ENCODE data around the gene SOX2. TPM values are rescaled to one million over a fixed set of nuclear protein-coding genes. Genes with fewer than 3 reads are reported as not detected.

Gene SOX2
- total RNA-seq, 1 donor from 2014 or later: 1.4 TPM

DNA sequence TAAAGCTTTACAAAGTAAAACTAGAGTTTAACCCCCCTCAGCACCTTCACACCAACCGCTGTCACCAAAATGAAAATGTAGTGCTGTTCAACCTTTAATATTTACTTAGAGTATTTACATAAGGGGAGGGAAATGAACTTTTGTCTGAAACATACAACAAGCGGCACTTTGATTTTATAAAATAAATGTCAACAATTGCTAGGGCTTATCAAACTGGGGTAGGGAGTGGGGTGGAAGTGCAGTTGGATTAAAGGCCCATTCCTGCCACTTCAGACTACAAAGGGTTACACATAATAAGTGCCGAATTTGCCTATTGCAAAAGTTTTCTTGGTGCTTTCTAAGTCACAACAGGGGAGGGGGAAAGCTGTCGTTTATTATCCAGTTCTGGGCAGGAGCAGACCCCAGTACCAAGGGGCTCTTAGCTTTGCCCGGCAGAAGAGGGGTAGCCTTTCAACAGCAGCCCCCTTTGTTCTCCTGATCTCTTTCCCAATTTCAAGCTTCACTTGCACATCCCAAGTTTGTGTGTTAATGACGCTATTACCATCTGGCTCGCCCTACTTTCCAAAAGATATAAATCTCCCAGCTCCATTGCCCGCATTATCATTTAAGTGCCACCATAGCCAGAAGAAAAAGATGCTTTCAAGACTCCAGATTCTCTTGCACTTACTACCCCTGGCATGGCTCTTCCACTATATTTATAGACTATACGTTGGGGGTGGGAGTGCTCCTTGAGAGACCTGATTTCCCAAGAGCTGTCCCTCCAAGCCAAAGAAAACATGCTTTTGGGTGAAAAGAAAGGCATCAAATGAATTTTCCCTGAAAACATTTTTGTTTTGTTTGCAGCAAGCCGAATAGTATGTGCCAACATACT, 17.0 kb downstream of the SOX2 start:
- Mint-ChIP-seq H3K9me3 (ENCODE audit: unreplicated experiment) (no peaks in the 10 kb centered on the region), H3K4me3 (ENCODE audit: unreplicated experiment) (no peak overlapping the region), H3K36me3 (ENCODE audit: low read depth, unreplicated experiment) (peaks cover 3% of the 10 kb centered on the region), H3K27ac (ENCODE audit: unreplicated experiment) (no peak overlapping the region), H3K4me1 (ENCODE audit: unreplicated experiment) (peaks cover 20% of the 10 kb centered on the region), H3K27me3 (ENCODE audit: unreplicated experiment) (peaks cover 20% of the 10 kb centered on the region)
- no peak for DNase-seq (ENCODE audit: low spot score)
- TF ChIP-seq, protein P1, sequence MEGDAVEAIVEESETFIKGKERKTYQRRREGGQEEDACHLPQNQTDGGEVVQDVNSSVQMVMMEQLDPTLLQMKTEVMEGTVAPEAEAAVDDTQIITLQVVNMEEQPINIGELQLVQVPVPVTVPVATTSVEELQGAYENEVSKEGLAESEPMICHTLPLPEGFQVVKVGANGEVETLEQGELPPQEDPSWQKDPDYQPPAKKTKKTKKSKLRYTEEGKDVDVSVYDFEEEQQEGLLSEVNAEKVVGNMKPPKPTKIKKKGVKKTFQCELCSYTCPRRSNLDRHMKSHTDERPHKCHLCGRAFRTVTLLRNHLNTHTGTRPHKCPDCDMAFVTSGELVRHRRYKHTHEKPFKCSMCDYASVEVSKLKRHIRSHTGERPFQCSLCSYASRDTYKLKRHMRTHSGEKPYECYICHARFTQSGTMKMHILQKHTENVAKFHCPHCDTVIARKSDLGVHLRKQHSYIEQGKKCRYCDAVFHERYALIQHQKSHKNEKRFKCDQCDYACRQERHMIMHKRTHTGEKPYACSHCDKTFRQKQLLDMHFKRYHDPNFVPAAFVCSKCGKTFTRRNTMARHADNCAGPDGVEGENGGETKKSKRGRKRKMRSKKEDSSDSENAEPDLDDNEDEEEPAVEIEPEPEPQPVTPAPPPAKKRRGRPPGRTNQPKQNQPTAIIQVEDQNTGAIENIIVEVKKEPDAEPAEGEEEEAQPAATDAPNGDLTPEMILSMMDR (IDR thresholded peaks at IDR 0.05; ENCODE audit: unreplicated experiment): no peak

DNA sequence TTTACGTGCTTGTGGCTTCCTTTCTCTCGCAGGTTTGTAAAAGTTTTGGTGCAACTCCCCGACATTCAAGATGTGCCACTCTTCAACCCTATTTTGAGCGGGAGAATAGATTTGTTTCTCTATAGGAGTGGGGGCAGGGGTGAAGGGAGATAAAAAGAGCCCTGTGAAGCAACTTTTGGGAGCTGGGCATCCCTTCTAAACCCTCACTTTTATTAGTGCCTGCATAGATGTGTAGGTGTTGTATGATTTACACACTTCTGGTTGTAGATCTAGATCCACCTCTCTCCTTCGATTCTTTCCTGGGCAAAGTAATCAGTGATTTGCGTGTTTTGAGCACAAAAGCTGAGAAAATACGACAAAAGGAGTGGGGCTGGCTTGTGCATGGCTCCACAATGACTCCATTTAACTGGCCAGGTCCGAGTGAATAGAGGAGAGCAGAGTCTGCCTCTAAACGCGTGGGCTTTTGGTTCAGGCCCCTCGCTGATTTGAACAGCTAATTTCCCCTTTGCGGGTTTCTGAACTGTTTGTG, 17.7 kb downstream of the SOX2 start:
- TF ChIP-seq, protein P1 (IDR thresholded peaks at IDR 0.05; ENCODE audit: unreplicated experiment): no peak
- Mint-ChIP-seq H3K9me3 (ENCODE audit: unreplicated experiment) (no peaks in the 10 kb centered on the region), H3K4me3 (ENCODE audit: unreplicated experiment) (no peak overlapping the region), H3K27me3 (ENCODE audit: unreplicated experiment) (peaks cover 15% of the 10 kb centered on the region), H3K27ac (ENCODE audit: unreplicated experiment) (no peak overlapping the region), H3K4me1 (ENCODE audit: unreplicated experiment) (peaks cover 14% of the 10 kb centered on the region), H3K36me3 (ENCODE audit: low read depth, unreplicated experiment) (peaks cover 1% of the 10 kb centered on the region)
- DNase-seq (ENCODE audit: low spot score): no peak

DNA sequence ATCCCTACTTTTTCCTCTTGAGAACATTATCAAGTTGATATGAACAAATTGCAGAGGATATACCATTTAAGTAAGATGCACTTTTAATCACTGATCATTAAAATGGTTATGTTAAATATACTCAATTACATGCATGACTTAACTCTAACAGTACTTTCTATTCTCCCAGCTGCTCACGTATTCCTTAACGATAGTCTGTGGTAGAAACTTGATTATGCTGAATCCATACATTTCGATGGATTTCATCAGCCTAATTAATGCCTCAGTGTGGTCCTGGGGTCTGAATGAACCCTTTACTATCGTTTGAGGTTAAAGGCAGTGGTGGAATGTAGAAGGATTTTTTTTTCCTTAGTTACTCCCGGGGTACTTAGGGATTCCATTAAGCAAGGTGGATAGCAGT, 18.6 kb downstream of the SOX2 start:
- Mint-ChIP-seq H3K27me3 (ENCODE audit: unreplicated experiment) (peaks cover 10% of the 10 kb centered on the region), H3K9me3 (ENCODE audit: unreplicated experiment) (no peaks in the 10 kb centered on the region), H3K4me3 (ENCODE audit: unreplicated experiment) (no peak overlapping the region), H3K27ac (ENCODE audit: unreplicated experiment) (no peak overlapping the region), H3K4me1 (ENCODE audit: unreplicated experiment) (peaks cover 13% of the 10 kb centered on the region), H3K36me3 (ENCODE audit: low read depth, unreplicated experiment) (no peaks in the 10 kb centered on the region)
- TF ChIP-seq, protein P1 (IDR thresholded peaks at IDR 0.05; ENCODE audit: unreplicated experiment): no peak
- DNase-seq (ENCODE audit: low spot score): no peak

DNA sequence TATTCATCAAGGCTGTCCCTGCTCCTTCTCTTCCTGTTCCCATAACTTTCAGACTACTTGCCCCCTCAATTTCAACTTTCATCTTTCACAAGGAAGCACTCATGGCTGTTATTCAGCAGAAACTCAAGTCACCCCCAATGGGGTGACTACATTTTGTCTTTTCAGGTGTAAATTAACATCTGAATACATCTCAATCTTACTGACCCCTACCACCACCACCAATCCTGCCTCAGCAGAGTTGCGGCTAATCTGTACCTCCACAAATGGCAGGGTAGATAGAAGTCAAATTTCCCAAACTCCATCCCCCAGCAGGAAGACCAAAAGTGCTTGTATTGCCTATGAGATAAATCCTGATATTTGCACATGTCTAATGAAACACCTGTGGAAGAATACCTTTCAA, 19.2 kb downstream of the SOX2 start:
- Mint-ChIP-seq H3K4me3 (ENCODE audit: unreplicated experiment) (no peak overlapping the region), H3K4me1 (ENCODE audit: unreplicated experiment) (peaks cover 10% of the 10 kb centered on the region), H3K9me3 (ENCODE audit: unreplicated experiment) (no peaks in the 10 kb centered on the region), H3K27me3 (ENCODE audit: unreplicated experiment) (peaks cover 10% of the 10 kb centered on the region), H3K36me3 (ENCODE audit: low read depth, unreplicated experiment) (no peaks in the 10 kb centered on the region), H3K27ac (ENCODE audit: unreplicated experiment) (no peak overlapping the region)
- TF ChIP-seq, protein P1 (IDR thresholded peaks at IDR 0.05; ENCODE audit: unreplicated experiment): no peak
- no peak for DNase-seq (ENCODE audit: low spot score)

DNA sequence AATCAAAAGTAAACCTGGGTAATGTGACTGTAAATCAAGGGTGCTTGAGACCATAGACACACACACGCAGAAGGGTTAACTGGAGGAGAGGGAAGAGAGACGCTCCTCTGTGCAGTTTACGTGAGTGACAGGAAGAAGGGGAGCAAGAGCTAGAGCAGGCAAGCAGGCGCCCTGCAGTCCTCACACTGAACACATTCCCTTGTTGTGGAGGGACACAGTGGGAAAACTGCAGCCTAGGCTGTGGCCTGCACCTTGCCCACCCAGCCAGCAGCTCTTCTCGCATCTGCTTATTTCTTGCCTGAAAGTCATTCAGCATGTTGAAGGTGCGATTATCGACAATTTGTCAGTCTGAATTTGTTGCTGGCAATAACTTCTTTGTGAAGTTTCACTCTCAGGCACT, 24.2 kb downstream of the SOX2 start:
- Mint-ChIP-seq H3K9me3 (ENCODE audit: unreplicated experiment) (no peaks in the 10 kb centered on the region), H3K27ac (ENCODE audit: unreplicated experiment) (no peak overlapping the region), H3K36me3 (ENCODE audit: low read depth, unreplicated experiment) (no peaks in the 10 kb centered on the region), H3K4me1 (ENCODE audit: unreplicated experiment) (no peaks in the 10 kb centered on the region), H3K27me3 (ENCODE audit: unreplicated experiment) (no peaks in the 10 kb centered on the region), H3K4me3 (ENCODE audit: unreplicated experiment) (no peak overlapping the region)
- TF ChIP-seq, protein P1 (IDR thresholded peaks at IDR 0.05; ENCODE audit: unreplicated experiment): no peak
- no peak for DNase-seq (ENCODE audit: low spot score)
